A549 treated with ZK216348 at 1 μM for 4 hours (cell line): ENCODE results near the gene FOLR3. TPM values are rescaled to one million over a fixed set of nuclear protein-coding genes. Genes with fewer than 3 reads are reported as not detected.

Experiments used
- total RNA-seq: library from RNA; stranded (reverse); fragments of 200-300 nt; extraction: Qiagen RNA extraction; gene quantifications from 5 replicates; pipeline ENCODE4 v1.2.3, GENCODE V29; 2022; ENCODE audit warnings: low read depth

The FOLR3 gene
- total RNA-seq: 0.45 TPM in 1 of 5 replicates, not detected in the others

DNA sequence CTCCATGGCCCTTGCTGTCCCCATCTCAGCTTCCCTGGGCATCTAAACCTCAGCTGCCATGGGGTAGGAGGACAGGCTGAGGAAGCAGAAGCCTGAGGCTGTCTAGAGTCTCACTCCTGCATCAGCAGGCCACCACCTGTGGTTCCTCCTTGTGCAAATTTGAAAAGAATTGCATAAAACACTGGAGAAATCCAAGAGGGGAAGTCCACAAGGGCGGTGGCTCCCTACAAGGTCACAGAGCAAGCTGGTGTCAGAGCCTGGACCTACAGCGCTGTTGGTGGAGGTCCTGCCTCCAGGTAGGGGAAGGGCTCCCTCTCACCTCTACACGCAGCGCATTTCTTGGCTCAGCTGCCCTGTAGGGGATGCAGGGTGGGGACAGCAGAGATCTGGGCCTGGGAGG, at the start of gene FOLR3:
Gene FOLR3 (plus strand): TSS at position 253 of the 400 bp plus-strand sequence. CDS start 228 bp downstream, outside the sequence.

DNA sequence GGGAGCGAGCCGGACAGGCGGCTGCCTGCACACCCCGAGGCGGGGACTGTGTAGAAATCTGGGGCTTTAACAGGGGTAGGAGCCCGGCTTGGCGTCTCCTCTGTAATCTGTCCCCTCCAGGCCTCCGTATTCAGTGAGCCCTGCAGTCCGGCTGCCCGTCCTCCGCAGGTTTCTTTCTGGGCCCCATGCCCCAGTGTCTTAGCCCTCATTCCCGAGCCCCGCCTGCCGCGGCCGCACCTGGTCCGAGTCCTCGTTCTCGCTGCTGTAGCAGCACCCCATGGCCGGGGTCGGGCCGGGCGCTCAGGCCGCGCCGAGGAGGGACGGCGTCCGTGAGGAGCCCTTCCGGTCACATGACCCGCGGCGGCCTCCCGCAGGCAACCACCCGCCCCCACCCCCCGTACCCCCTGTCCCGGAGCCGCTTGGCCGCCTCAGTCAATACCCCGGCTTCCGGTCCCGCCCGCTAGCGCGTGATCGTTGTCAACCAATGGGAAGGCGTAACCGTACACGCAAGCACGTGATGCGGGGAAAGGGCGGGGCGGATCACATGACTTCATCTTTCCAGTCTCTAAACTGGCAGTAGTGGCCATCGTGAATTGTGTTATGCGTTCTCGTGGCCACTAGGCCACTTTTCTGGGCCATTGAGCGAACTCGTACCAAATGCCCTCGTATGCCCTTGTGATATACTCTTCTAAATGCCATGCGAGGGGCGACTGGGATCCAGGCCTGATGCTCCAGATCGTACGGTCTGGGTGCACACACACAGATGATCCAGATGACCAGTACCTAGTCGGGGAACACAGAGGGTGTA, 32.4 kb upstream of the FOLR3 start, which contains the start of gene LAMTOR1:
Gene LAMTOR1 (minus strand): TSS at position 352 of the 808 bp plus-strand sequence. CDS start 73 bp downstream, at position 279.

DNA sequence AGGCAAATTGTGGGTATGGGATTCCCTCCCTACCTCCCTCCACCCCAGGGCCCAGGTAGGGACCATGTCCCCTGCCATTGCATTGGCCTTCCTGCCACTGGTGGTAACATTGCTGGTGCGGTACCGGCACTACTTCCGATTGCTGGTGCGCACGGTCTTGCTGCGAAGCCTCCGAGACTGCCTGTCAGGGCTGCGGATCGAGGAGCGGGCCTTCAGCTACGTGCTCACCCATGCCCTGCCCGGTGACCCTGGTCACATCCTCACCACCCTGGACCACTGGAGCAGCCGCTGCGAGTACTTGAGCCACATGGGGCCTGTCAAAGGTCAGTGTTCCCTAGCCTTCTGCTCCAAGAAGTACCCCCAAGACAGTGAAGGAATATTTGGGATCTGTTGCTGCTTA, 29.6 kb upstream of the FOLR3 start, which contains the start of gene TOMT:
Gene TOMT (plus strand): TSS at position 37 of the 400 bp plus-strand sequence. CDS start 28 bp downstream, at position 65.

DNA sequence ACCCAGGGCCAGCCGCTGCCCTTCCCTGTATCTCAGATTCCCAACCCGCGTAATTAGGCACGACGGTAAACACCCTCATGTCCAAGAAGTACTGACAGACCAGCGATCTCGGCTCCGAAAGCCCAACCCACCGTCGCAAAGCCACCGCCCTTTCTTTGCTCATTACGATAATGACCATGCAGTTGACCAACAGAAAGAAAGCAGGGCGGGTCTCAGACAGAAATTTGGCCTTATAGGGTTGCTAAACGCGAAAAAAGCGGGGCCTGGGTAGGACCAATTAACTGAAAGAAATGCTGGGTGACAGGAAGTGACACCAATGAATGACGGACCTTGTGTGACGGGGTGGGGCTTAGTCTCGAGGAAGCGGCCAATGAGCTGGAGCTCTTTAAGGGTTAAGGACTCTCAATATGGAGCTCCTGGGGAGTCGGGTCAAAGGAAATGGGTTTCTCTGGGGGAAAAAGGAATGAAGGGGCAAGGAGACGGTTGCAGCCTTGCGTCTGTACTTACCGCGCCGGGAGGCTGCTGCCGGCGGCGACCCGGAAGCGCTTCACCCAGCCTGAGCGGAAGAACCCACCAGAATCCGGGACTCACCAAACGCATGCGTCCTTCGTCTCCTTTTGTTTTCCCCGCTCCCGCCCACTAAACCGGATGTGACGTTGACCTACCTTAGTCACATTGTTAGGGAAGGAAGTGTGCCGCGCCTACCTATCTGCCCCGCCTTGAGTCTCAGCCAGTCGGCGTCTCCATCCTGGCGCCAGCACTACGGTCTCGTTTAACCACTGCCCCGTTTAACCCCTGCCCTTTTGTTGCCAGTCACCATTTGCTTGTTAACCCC, 23.2 kb upstream of the FOLR3 start, which contains the start of gene ANAPC15:
Gene ANAPC15 (minus strand): TSS at position 553 of the 835 bp plus-strand sequence. CDS start 1,419 bp downstream, outside the sequence.

Other genes starting within 250 kb of the FOLR3 start
- gene XNDC1N, start 207.1 kb upstream of the FOLR3 start, total RNA-seq: 2.9 to 5.7 TPM (median 3.4 TPM) in 5 replicates
- gene RNF121, start 206.7 kb upstream of the FOLR3 start, total RNA-seq: 40.5 to 55.3 TPM (median 51.0 TPM) in 5 replicates
- gene IL18BP, start 136.8 kb upstream of the FOLR3 start, total RNA-seq: 3.0 to 4.5 TPM (median 3.9 TPM) in 5 replicates
- 44.8 to 77.9 TPM (median 68.5 TPM) in 5 replicates for gene NUMA1, start 55.2 kb upstream of the FOLR3 start, total RNA-seq
- gene LRRC51, start 54.9 kb upstream of the FOLR3 start, total RNA-seq: 5.2 to 11.6 TPM (median 7.8 TPM) in 5 replicates
- gene LAMTOR1, start 32.4 kb upstream of the FOLR3 start, total RNA-seq: 117 to 162 TPM (median 141 TPM) in 5 replicates
- gene TOMT, start 29.8 kb upstream of the FOLR3 start, total RNA-seq: not detected in 5 replicates
- 85.1 to 94.2 TPM (median 88.9 TPM) in 5 replicates for gene ANAPC15, start 23.0 kb upstream of the FOLR3 start, total RNA-seq
- not detected in 5 replicates for gene FOLR1, start 56.4 kb downstream of the FOLR3 start, total RNA-seq
- gene FOLR2, start 81.1 kb downstream of the FOLR3 start, total RNA-seq: not detected in 5 replicates
- 42.7 to 96.5 TPM (median 78.5 TPM) in 5 replicates for gene INPPL1, start 89.0 kb downstream of the FOLR3 start, total RNA-seq
- not detected in 5 replicates for gene PHOX2A, start 108.5 kb downstream of the FOLR3 start, total RNA-seq